Lower leg skin (tissue), 3 donors: ENCODE data around the gene CCDC57.

Experiments used
- CTCF ChIP-seq, 3 donors: fragments of 450-650 bp; IDR thresholded peaks; one replicate each; pipeline ENCODE4 v1.5.1; 2016; ENCODE audit warnings: antibody characterized with exemption in 3 of 3, mild to moderate bottlenecking in 3 of 3, moderate library complexity in 2 of 3
- POLR2A ChIP-seq, 2 donors: fragments of 450-650 bp; IDR thresholded peaks; one replicate each; pipeline ENCODE4 v1.6.1; 2016 to 2017; ENCODE audit warnings: antibody characterized with exemption in 2 of 2, mild to moderate bottlenecking in 1 of 2, moderate library complexity in 1 of 2

GRCh38 chr17:82232876-82233785 lies 20.5 kb upstream of the CCDC57 start:
- no peak for TF ChIP-seq CTCF (IDR thresholded peaks at IDR 0.05)
- TF ChIP-seq POLR2A (IDR thresholded peaks at IDR 0.05) = no peak
